Measurements from ENCODE around the gene C1orf56. TPM values are rescaled to one million over a fixed set of nuclear protein-coding genes. Genes with fewer than 3 reads are reported as not detected.

Gene C1orf56
- total and polyA plus RNA-seq, 2 donors (not counting 1 experiment from before 2014, with no cell fraction given): 1.5 to 3.5 TPM

- Histone ChIP-seq H3K27me3 (ENCODE audit: control insufficient read depth, insufficient read depth, low read length) (no peaks in the 10 kb centered on the region), H3K9me3 (ENCODE audit: control insufficient read depth, insufficient read depth, low read depth, low read length) (no peaks in the 10 kb centered on the region), H3K27ac (ENCODE audit: insufficient read depth, low read length) (peak within 1 kb of the TSS; percentile 94), H3K36me3 (ENCODE audit: control insufficient read depth, insufficient read depth, low read length) (no peaks in the 10 kb centered on the region), H2AFZ (ENCODE audit: low read length) (peak within 1 kb of the TSS; percentile 97), H3K79me2 (ENCODE audit: control insufficient read depth, insufficient read depth, low read length) (peaks cover 3% of the 10 kb centered on the region), H3K4me3 (replicated peaks in 1 of 4; ENCODE audit: control extremely low read depth in 1 of 4, insufficient read depth in 1 of 4, low read depth in 3 of 4, low read length in 4 of 4) (peak within 1 kb of the TSS; percentile 76 to 98 (median 88)), H3K4me1 (ENCODE audit: control insufficient read depth, extremely low read depth, insufficient read depth, low read length) (peaks cover 14% of the 10 kb centered on the region), H3K9ac (ENCODE audit: insufficient read depth, low read length) (peak within 1 kb of the TSS; percentile 86), H4K20me1 (ENCODE audit: control insufficient read depth, extremely low read depth, insufficient read depth, low read length) (no peaks in the 10 kb centered on the region), H3K4me2 (ENCODE audit: extremely low read depth, insufficient read depth, low read length) (peak within 1 kb of the TSS; percentile 94)
- DNase-seq (ENCODE audit: low read depth in 2 of 2): peak; percentile 92 to 96
- no peak for TF ChIP-seq CTCF (conservative IDR thresholded peaks at IDR 0.05 in 1 of 2, IDR thresholded peaks at IDR 0.05 in 1 of 2; ENCODE audit: low read depth in 1 of 2, low read length in 2 of 2)
- no peak for TF ChIP-seq EZH2 (IDR thresholded peaks at IDR 0.05; ENCODE audit: low read length, missing control alignments)
Measured at GRCh38 chr1:151008244-151009205, 39.0 kb upstream of the C1orf56 start, which contains the start of gene PRUNE1. PRUNE1 (plus strand) TSS chr1:151008449; CDS start chr1:151008633, 184 bp downstream.

- no peak for TF ChIP-seq EZH2 (IDR thresholded peaks at IDR 0.05; ENCODE audit: low read length, missing control alignments)
- no peak for TF ChIP-seq CTCF (conservative IDR thresholded peaks at IDR 0.05 in 1 of 2, IDR thresholded peaks at IDR 0.05 in 1 of 2; ENCODE audit: low read depth in 1 of 2, low read length in 2 of 2)
- Histone ChIP-seq H3K27ac (ENCODE audit: insufficient read depth, low read length) (peak overlapping the region; percentile 94), H4K20me1 (ENCODE audit: control insufficient read depth, extremely low read depth, insufficient read depth, low read length) (no peaks in the 10 kb centered on the region), H3K36me3 (ENCODE audit: control insufficient read depth, insufficient read depth, low read length) (no peaks in the 10 kb centered on the region), H3K9me3 (ENCODE audit: control insufficient read depth, insufficient read depth, low read depth, low read length) (no peaks in the 10 kb centered on the region), H2AFZ (ENCODE audit: low read length) (peak overlapping the region; percentile 97), H3K4me1 (ENCODE audit: control insufficient read depth, extremely low read depth, insufficient read depth, low read length) (peaks cover 14% of the 10 kb centered on the region), H3K4me3 (replicated peaks in 1 of 4; ENCODE audit: control extremely low read depth in 1 of 4, insufficient read depth in 1 of 4, low read depth in 3 of 4, low read length in 4 of 4) (peak overlapping the region; percentile 76 to 98 (median 88)), H3K4me2 (ENCODE audit: extremely low read depth, insufficient read depth, low read length) (peak overlapping the region; percentile 94), H3K27me3 (ENCODE audit: control insufficient read depth, insufficient read depth, low read length) (no peaks in the 10 kb centered on the region), H3K79me2 (ENCODE audit: control insufficient read depth, insufficient read depth, low read length) (peaks cover 3% of the 10 kb centered on the region), H3K9ac (ENCODE audit: insufficient read depth, low read length) (peak overlapping the region; percentile 86)
- peak; percentile 43 to 88 for DNase-seq (ENCODE audit: low read depth in 2 of 2)
Measured at GRCh38 chr1:151009206-151009587, 38.4 kb upstream of the C1orf56 start.

- no peak for DNase-seq (ENCODE audit: low read depth in 2 of 2)
- H3K4me1 ChIP-seq (ENCODE audit: control insufficient read depth, extremely low read depth, insufficient read depth, low read length): peaks cover 14% of the 10 kb centered on the region
- no peaks in the 10 kb centered on the region for H3K9me3 ChIP-seq (ENCODE audit: control insufficient read depth, insufficient read depth, low read depth, low read length)
- H3K36me3 ChIP-seq (ENCODE audit: control insufficient read depth, insufficient read depth, low read length): no peaks in the 10 kb centered on the region
- peak overlapping the region; percentile 94 for H3K4me2 ChIP-seq (ENCODE audit: extremely low read depth, insufficient read depth, low read length)
- peak overlapping the region; percentile 94 for H3K27ac ChIP-seq (ENCODE audit: insufficient read depth, low read length)
- no peak overlapping the region for H2AFZ ChIP-seq (ENCODE audit: low read length)
- H3K9ac ChIP-seq (ENCODE audit: insufficient read depth, low read length): no peak overlapping the region
- no peaks in the 10 kb centered on the region for H3K27me3 ChIP-seq (ENCODE audit: control insufficient read depth, insufficient read depth, low read length)
- no peaks in the 10 kb centered on the region for H4K20me1 ChIP-seq (ENCODE audit: control insufficient read depth, extremely low read depth, insufficient read depth, low read length)
- no peak for TF ChIP-seq EZH2 (IDR thresholded peaks at IDR 0.05; ENCODE audit: low read length, missing control alignments)
- no peak for TF ChIP-seq CTCF (conservative IDR thresholded peaks at IDR 0.05 in 1 of 2, IDR thresholded peaks at IDR 0.05 in 1 of 2; ENCODE audit: low read depth in 1 of 2, low read length in 2 of 2)
- H3K4me3 ChIP-seq (replicated peaks in 1 of 4; ENCODE audit: control extremely low read depth in 1 of 4, insufficient read depth in 1 of 4, low read depth in 3 of 4, low read length in 4 of 4): peak overlapping the region in 2 of 4 experiments; percentile 83 to 94
- peaks cover 3% of the 10 kb centered on the region for H3K79me2 ChIP-seq (ENCODE audit: control insufficient read depth, insufficient read depth, low read length)
Measured at GRCh38 chr1:151009674-151010345, 37.7 kb upstream of the C1orf56 start.

All from fibroblast of lung (primary cell).